Measurements from ENCODE around the gene CLIC1. TPM values are rescaled to one million over a fixed set of nuclear protein-coding genes. Genes with fewer than 3 reads are reported as not detected.
A peak's percentile ranks its signal among the peaks of the same experiment; 100 is the strongest.

The CLIC1 gene
- total RNA-seq, 2 donors from 2014 or later: 502 to 513 TPM

GRCh38 chr6:31691564-31692108 is 44.7 kb downstream of the CLIC1 start:
- no peak for ATAC-seq
- intact Hi-C loops (cut with DNase I, micrococcal nuclease): no loop called here

GRCh38 chr6:31691078-31691463 is 45.3 kb downstream of the CLIC1 start:
- intact Hi-C loops (cut with DNase I, micrococcal nuclease): no loop called here
- DNase-seq (no peak), ATAC-seq (no peak)

More at GRCh38 chr6:31691564-31692108, 44.7 kb downstream of the CLIC1 start:
- no peak for DNase-seq

DNA sequence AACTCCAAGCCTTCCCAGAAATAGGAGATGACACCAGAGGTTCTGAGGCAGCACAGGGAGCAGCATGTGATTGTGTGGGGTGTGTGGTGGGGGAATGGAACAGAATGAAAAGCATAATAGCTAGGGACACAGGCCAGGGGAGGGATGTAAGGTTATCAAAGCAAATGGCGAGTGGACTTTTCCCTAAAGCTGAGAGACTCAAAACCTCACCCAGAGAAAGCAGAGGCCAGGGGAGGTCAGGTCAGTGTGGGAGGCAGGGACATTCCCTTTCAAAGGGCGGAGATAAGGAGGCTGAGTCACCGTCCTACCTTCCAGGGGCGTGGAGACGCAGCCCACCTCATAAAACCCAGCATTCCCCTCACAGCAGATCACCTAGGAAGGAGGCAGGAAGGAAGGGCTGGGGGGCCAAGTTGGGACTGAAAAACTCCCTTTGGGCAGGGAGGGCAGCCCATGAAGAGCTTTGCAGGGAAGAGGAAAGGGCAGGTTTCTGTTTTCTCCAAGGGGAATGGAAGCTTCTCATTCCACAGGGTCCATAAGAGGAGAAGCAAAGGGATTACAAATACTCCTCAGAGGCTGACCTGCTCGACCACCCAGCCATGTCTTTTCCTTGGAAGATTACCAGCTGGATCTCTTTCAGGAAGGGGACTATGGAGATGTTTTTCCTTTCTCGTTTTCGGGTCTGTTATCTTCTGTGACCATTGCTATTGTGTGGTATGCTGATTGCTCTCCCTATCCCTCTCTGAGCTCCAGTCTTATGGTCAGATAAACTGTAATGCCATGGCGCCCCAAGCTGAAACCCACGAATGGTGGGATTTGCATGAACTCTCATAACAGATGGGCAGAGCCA is 45.9 kb downstream of the CLIC1 start:
- ATAC-seq (peak; percentile 90), DNase-seq (peak in 1 of 2 donors; percentile 57)
- intact Hi-C loops (cut with DNase I, micrococcal nuclease): no loop called here

DNA sequence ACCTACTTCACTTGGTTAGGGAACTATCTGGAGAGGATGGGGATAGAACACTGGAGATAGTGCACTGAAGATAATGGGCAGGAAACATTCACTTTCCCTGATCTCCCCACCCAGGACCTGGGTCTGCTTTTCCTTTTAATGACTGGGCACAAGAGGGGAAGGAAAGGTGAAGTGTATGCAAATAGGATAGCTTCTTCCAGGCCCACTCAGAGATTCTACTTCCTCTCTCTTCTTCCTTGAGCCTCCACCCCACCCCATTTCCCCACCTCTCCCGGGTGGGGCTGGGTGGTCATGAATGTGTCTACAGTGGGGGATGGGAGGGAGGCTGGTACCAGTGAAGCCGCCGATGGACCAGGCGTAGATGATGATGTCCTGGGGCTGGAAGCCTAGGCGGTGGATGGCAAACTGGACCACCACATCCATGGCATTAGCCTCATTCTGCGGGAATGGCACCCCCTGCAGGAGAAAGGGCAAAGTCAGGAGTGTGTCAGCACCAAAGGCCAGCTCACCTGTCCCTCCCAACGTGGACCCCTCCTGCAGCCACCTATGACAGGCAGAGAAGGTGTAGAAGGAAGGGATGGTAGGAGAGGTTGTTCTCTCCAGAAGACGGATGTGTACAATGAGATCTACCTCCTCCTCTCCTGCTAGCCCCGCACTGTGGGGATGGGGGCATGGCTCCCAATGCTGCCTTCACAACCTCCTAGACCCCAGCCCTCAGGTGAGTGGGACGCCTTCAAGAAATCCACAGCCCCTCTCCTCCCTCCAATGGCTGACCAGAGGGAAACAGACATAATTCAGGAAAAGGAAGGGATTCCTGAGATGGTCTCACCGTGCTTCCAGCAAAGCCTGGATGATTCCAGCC is 46.9 kb downstream of the CLIC1 start:
- ATAC-seq (no peak), DNase-seq (no peak)
- intact Hi-C loops (cut with DNase I, micrococcal nuclease): no loop called here

GRCh38 chr6:31687860-31688693 is 48.3 kb downstream of the CLIC1 start:
- ATAC-seq (no peak), DNase-seq (no peak)
- intact Hi-C loops (cut with DNase I, micrococcal nuclease): no loop called here

DNA sequence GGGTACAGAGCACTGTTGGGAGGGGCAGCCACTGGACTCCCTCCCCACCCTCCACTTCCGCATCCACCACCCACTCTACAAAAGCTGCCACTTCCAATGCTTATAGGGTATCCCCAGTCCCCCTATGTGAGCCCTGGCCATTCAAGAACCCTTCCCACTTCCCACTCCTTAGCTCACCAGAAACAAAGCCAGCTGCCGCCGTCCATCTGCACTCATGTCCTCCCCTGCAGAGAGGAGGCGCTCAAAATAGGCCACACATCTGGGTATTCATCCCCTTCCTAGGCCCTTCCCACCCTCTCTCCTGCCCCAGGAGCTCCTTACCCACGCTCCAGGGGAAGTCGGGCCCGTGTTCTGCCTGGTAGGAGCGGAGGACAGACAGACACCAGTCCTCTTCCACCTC is 49.0 kb downstream of the CLIC1 start:
- intact Hi-C loops (cut with DNase I, micrococcal nuclease): no loop called here
- ATAC-seq (no peak), DNase-seq (no peak)

GRCh38 chr6:31686483-31686882 is 49.8 kb downstream of the CLIC1 start:
- intact Hi-C loops (cut with DNase I, micrococcal nuclease): no loop called here
- DNase-seq (no peak), ATAC-seq (no peak)

DNA sequence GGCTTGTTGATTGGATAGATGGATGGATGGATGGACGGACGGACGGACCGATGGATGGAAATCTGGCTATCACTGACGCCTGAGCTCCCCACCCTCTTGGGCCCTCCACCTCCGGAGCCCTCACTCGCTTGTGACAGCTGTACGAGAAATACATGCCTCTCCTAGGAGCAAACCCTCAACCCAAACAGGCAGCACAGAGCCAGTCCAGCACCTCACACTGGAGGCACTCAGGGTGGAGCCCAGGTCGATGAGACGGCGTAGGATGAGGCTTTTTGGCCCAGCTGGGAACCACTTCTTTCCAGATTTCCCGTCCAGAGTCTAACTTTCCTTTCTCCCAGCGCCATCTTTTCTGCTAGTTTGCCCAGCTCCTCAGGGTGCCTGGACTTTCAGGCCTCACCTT is 52.7 kb downstream of the CLIC1 start:
- intact Hi-C loops (cut with DNase I, micrococcal nuclease): loop anchor here in 1 of 2 donors (5.0 kb wide), 1 partner anchor 84 kb away; no protein-coding TSS in a partner anchor
- ATAC-seq (no peak), DNase-seq (no peak)

DNA sequence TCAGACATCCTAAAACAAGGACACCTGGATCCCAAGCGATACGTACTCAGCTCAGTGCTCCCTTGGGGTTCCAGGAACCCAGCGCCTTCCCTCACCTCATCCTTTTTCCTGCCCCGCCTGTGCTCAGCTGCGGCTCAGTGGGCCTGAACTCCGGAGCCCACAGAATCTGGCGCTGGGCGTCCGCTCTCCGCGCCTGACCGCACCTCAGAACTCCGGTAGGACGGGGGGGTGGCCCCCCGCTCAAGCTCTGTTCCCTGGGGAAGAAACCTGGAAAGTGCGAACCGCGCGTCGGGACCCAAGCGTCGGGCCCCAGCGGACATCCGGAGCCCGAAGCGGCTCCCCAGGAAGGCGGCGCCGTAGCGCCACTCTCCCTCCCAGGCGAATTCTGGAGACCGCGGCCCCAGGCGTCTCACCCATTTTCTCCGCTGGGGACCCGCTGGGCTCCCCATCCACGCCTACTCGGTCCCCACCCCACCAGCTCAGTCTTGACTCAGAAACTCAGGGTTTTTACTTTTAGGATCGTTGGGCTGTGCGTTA is 55.1 kb downstream of the CLIC1 start:
- ATAC-seq: peak; percentile 52
- intact Hi-C loops (cut with DNase I, micrococcal nuclease): loop anchor here in 1 of 2 donors (5.0 kb wide), 1 partner anchor 86 kb away; no protein-coding TSS in a partner anchor
- DNase-seq: peak in 1 of 2 donors; percentile 66

Small RNA genes lying within 50 kb of the gene (microRNA-seq; reads per million reads assigned to microRNA genes)
- 0 to 0.53 reads per million in 2 donors for gene MIR4646

Other genes starting within 250 kb of the CLIC1 start
- gene MICB, start 238.4 kb downstream of the CLIC1 start, total RNA-seq: 1 to 10 TPM; 1.2 to 1.3 TPM
- gene MCCD1, start 207.6 kb downstream of the CLIC1 start, total RNA-seq: not detected
- gene DDX39B, start 194.5 kb downstream of the CLIC1 start, total RNA-seq: 100 to 1,000 TPM; 221 to 269 TPM
- gene ATP6V1G2, start 189.9 kb downstream of the CLIC1 start, total RNA-seq: under 1 TPM; 0.58 to 0.92 TPM
- gene NFKBIL1, start 188.9 kb downstream of the CLIC1 start, total RNA-seq: 10 to 100 TPM; 14.4 to 18.0 TPM
- under 1 TPM in 1 of 2 donors, not detected in 1; 0.36 TPM for gene LTA, start 164.2 kb downstream of the CLIC1 start, total RNA-seq
- 1 to 10 TPM in 1 of 2 donors, under 1 TPM in 1; 0.27 to 1.4 TPM for gene TNF, start 161.0 kb downstream of the CLIC1 start, total RNA-seq
- gene LTB, start 154.1 kb downstream of the CLIC1 start, total RNA-seq: 1 to 10 TPM in 1 of 2 donors, under 1 TPM in 1; 0.70 to 3.0 TPM
- gene LST1, start 150.3 kb downstream of the CLIC1 start, total RNA-seq: 1 to 10 TPM; 2.4 to 5.8 TPM
- 1 to 10 TPM in 1 of 2 donors, not detected in 1; 1.1 TPM for gene NCR3, start 143.5 kb downstream of the CLIC1 start, total RNA-seq
- gene AIF1, start 121.3 kb downstream of the CLIC1 start, total RNA-seq: 10 to 100 TPM in 1 of 2 donors, 1 to 10 TPM in 1; 5.2 to 15.0 TPM
- gene PRRC2A, start 115.8 kb downstream of the CLIC1 start, total RNA-seq: 100 to 1,000 TPM in 1 of 2 donors, 10 to 100 TPM in 1; 92.9 to 110 TPM
- 100 to 1,000 TPM; 272 to 282 TPM for gene BAG6, start 83.9 kb downstream of the CLIC1 start, total RNA-seq
- gene APOM, start 80.6 kb downstream of the CLIC1 start, total RNA-seq: 1 to 10 TPM; 2.0 to 3.1 TPM
- gene C6orf47, start 75.8 kb downstream of the CLIC1 start, total RNA-seq: 10 to 100 TPM; 35.7 to 36.3 TPM
- gene GPANK1, start 71.5 kb downstream of the CLIC1 start, total RNA-seq: 10 to 100 TPM; 11.1 to 15.2 TPM
- 100 to 1,000 TPM; 137 to 155 TPM for gene CSNK2B, start 70.5 kb downstream of the CLIC1 start, total RNA-seq
- 1 to 10 TPM; 8.7 to 9.9 TPM for gene LY6G5B, start 66.6 kb downstream of the CLIC1 start, total RNA-seq
- 1 to 10 TPM; 1.6 to 2.5 TPM for gene LY6G5C, start 55.5 kb downstream of the CLIC1 start, total RNA-seq
- gene ABHD16A, start 33.2 kb downstream of the CLIC1 start, total RNA-seq: 10 to 100 TPM; 51.5 to 53.9 TPM
- gene LY6G6F, start 29.7 kb downstream of the CLIC1 start, total RNA-seq: not detected
- not detected for gene LY6G6D, start 21.2 kb downstream of the CLIC1 start, total RNA-seq
- not detected for gene LY6G6C, start 14.8 kb downstream of the CLIC1 start, total RNA-seq
- gene MPIG6B, start 13.2 kb downstream of the CLIC1 start, total RNA-seq: under 1 TPM in 1 of 2 donors, not detected in 1; 0.20 TPM
- gene DDAH2, start 7.2 kb downstream of the CLIC1 start, total RNA-seq: 100 to 1,000 TPM in 1 of 2 donors, 10 to 100 TPM in 1; 84.2 to 139 TPM
- 10 to 100 TPM; 18.7 to 26.9 TPM for gene MSH5, start 3.5 kb upstream of the CLIC1 start, total RNA-seq
- 1 to 10 TPM; 3.2 to 3.9 TPM for gene SAPCD1, start 26.1 kb upstream of the CLIC1 start, total RNA-seq
- gene VWA7, start 40.8 kb upstream of the CLIC1 start, total RNA-seq: 10 to 100 TPM; 11.4 to 11.8 TPM
- 10 to 100 TPM; 35.3 to 58.1 TPM for gene VARS1, start 59.2 kb upstream of the CLIC1 start, total RNA-seq
- gene LSM2, start 70.4 kb upstream of the CLIC1 start, total RNA-seq: 10 to 100 TPM; 33.0 to 33.5 TPM
- 1 to 10 TPM in 1 of 2 donors, under 1 TPM in 1; 0.89 to 1.1 TPM for gene HSPA1L, start 78.8 kb upstream of the CLIC1 start, total RNA-seq
- 100 to 1,000 TPM; 124 to 136 TPM for gene HSPA1A, start 79.0 kb upstream of the CLIC1 start, total RNA-seq
- 100 to 1,000 TPM; 252 to 296 TPM for gene HSPA1B, start 91.2 kb upstream of the CLIC1 start, total RNA-seq
- gene NEU1, start 126.3 kb upstream of the CLIC1 start, total RNA-seq: 10 to 100 TPM; 33.1 to 63.5 TPM
- gene SLC44A4, start 142.5 kb upstream of the CLIC1 start, total RNA-seq: 100 to 1,000 TPM; 763 to 988 TPM
- 10 to 100 TPM; 28.0 to 30.5 TPM for gene EHMT2, start 161.2 kb upstream of the CLIC1 start, total RNA-seq
- 1 to 10 TPM; 2.7 to 2.9 TPM for gene ZBTB12, start 165.6 kb upstream of the CLIC1 start, total RNA-seq
- 10 to 100 TPM in 1 of 2 donors, 1 to 10 TPM in 1; 6.1 to 18.2 TPM for gene C2, start 191.2 kb upstream of the CLIC1 start, total RNA-seq
- 10 to 100 TPM; 22.2 to 58.8 TPM for gene CFB, start 209.6 kb upstream of the CLIC1 start, total RNA-seq
- gene NELFE, start 222.4 kb upstream of the CLIC1 start, total RNA-seq: 10 to 100 TPM; 47.9 to 51.3 TPM
- 10 to 100 TPM; 55.4 to 70.8 TPM for gene SKIC2, start 222.6 kb upstream of the CLIC1 start, total RNA-seq
- 10 to 100 TPM; 14.4 to 15.8 TPM for gene DXO, start 235.6 kb upstream of the CLIC1 start, total RNA-seq
- gene C4A, start 245.5 kb upstream of the CLIC1 start, total RNA-seq: 10 to 100 TPM in 1 of 2 donors, 1 to 10 TPM in 1; 4.1 to 40.0 TPM